A673 (cell line): Measurements from ENCODE around the gene ASB6. TPM values are rescaled to one million over a fixed set of nuclear protein-coding genes. Genes with fewer than 3 reads are reported as not detected.

Experiments used
- BruUV-seq: library from RNA; stranded (reverse); fragments of 400-500 nt; replicated peaks from 2 replicates; lab custom pipeline; 2021; lab: Mats Ljungman, UMichigan
- CTCF ChIA-PET: fragments of 300-600 bp; sonication (Branson Sonifier 250); formaldehyde crosslinking; loops from one replicate; lab custom pipeline; 2022; ENCODE audit warnings: antibody characterized with exemption; lab: Charles Lee
- POLR2A ChIA-PET: fragments of 300-600 bp; sonication (Branson Sonifier 250); formaldehyde crosslinking; loops from one replicate; lab custom pipeline; 2022; ENCODE audit warnings: antibody characterized with exemption; ENCODE audit not compliant: low non-redundant PET; lab: Charles Lee
- DNase-seq: peaks from one replicate; pipeline ENCODE4 v3.0.0-alpha.2; 2015; ENCODE audit warnings: low spot score
- H3K27ac ChIP-seq: fragments of 200-600 bp; sonication (generic); 2 replicates; pipeline ENCODE4 v1.5.1; 2016; ENCODE audit warnings: mixed run types, low read depth, mild to moderate bottlenecking, mixed read lengths, antibody characterized with exemption, low read length; ENCODE audit not compliant: poor library complexity, severe bottlenecking
- H3K27me3 ChIP-seq: fragments of 200-600 bp; sonication (generic); replicated peaks from 2 replicates; pipeline ENCODE4 v1.6.1; 2017; ENCODE audit warnings: mixed run types, low read depth, mild to moderate bottlenecking, mixed read lengths, antibody characterized with exemption, low read length; ENCODE audit not compliant: insufficient read depth, poor library complexity
- H3K36me3 ChIP-seq: fragments of 200-600 bp; sonication (generic); 2 replicates; pipeline ENCODE4 v1.6.1; 2016; ENCODE audit warnings: mixed run types, mild to moderate bottlenecking, mixed read lengths, antibody characterized with exemption, low read length; ENCODE audit not compliant: insufficient read depth, poor library complexity, severe bottlenecking
- H3K4me1 ChIP-seq: fragments of 200-600 bp; sonication (generic); 2 replicates; pipeline ENCODE4 v1.6.1; 2017; ENCODE audit warnings: mixed run types, mild to moderate bottlenecking, mixed read lengths, antibody characterized with exemption, low read length; ENCODE audit not compliant: insufficient read depth, poor library complexity, severe bottlenecking
- H3K4me3 ChIP-seq: fragments of 200-600 bp; sonication (generic); 2 replicates; pipeline ENCODE4 v1.5.1; 2016; ENCODE audit warnings: low read depth, mixed run types, mild to moderate bottlenecking, mixed read lengths, low read length; ENCODE audit not compliant: poor library complexity, severe bottlenecking
- H3K9me3 ChIP-seq: fragments of 200-600 bp; sonication (generic); 2 replicates; pipeline ENCODE4 v1.6.1; 2016; ENCODE audit warnings: mixed run types, low read depth, mild to moderate bottlenecking, mixed read lengths, antibody characterized with exemption, low read length; ENCODE audit not compliant: poor library complexity, severe bottlenecking
- CTCF ChIP-seq: fragments of 300-800, 200-600 bp; sonication (generic); conservative IDR thresholded peaks from 2 replicates; pipeline ENCODE4 v1.5.1; 2017; ENCODE audit warnings: low read depth, mild to moderate bottlenecking, antibody characterized with exemption, low read length, moderate library complexity, mixed read lengths
- EZH2 ChIP-seq: fragments of 200-600 bp; sonication (generic); IDR thresholded peaks from 2 replicates; pipeline ENCODE4 v1.6.1; 2017; ENCODE audit warnings: borderline replicate concordance, low read depth, mild to moderate bottlenecking, mixed read lengths, antibody characterized with exemption, low read length; ENCODE audit not compliant: poor library complexity, severe bottlenecking
- intact Hi-C: fragments of 100-400 bp; cut with micrococcal nuclease; formaldehyde crosslinking; loops from one replicate; pipeline ENCODE4 v1.10.0; 2022; ENCODE audit not compliant: unreplicated experiment
- total RNA-seq: library from RNA; stranded (reverse); gene quantifications from 2 replicates; pipeline ENCODE4 v1.2.3, GENCODE V29; 2021

Gene ASB6
- total RNA-seq, 1 experiment from 2014 or later = 36.5 TPM

DNA sequence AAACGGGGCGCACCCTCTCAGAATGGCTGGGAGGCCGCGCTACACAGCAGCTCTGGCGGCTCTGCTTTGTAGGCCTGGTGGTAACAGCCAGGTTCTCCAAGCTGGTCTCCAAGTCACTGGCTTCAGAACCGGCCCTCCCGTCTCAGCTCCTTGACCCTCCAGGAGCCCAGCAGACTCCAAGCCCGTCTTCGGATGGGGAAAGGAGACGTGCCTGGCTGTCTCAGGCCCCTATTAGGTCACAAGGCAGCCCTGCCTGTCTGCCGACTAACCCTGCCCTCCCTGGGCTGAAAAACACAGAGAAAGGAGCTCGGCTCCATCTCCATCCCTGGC, 2.2 kb downstream of the ASB6 start:
- Histone ChIP-seq H3K27me3 (no peaks in the 10 kb centered on the region), H3K4me3 (peak overlapping the region; percentile 91), H3K27ac (peak overlapping the region; percentile 85), H3K9me3 (no peaks in the 10 kb centered on the region), H3K4me1 (peaks cover 14% of the 10 kb centered on the region), H3K36me3 (peaks cover 40% of the 10 kb centered on the region)
- CTCF ChIA-PET = interaction anchor here (0.6 to 2.1 kb wide), 6 partner anchors 12 to 513 kb away, joined by 3 to 12 read pairs (median 5); no protein-coding TSS in a partner anchor
- BruUV-seq = no TSS peak
- intact Hi-C loops = loop anchor here (1.0 to 5.0 kb wide), 3 partner anchors 88 to 496 kb away; no protein-coding TSS in a partner anchor
- DNase-seq = no peak
- TF ChIP-seq EZH2 = no peak
- no peak for TF ChIP-seq CTCF
- POLR2A ChIA-PET = interaction anchor here (0.6 to 0.7 kb wide), 2 partner anchors 253 to 499 kb away, joined by 4 to 16 read pairs; no protein-coding TSS in a partner anchor

GRCh38 chr9:129639034-129639630, 2.8 kb downstream of the ASB6 start:
- no peak for TF ChIP-seq CTCF
- no peak for TF ChIP-seq EZH2
- Histone ChIP-seq H3K4me1 (peaks cover 14% of the 10 kb centered on the region), H3K4me3 (peak overlapping the region; percentile 91), H3K36me3 (peaks cover 45% of the 10 kb centered on the region), H3K27ac (peak overlapping the region; percentile 85), H3K27me3 (no peaks in the 10 kb centered on the region), H3K9me3 (no peaks in the 10 kb centered on the region)
- intact Hi-C loops = no loop called here
- no peak for DNase-seq
- no TSS peak for BruUV-seq
- ChIA-PET CTCF (interaction anchor here (1.3 to 2.1 kb wide), 3 partner anchors 499 to 512 kb away, joined by 5 to 12 read pairs (median 10); no protein-coding TSS in a partner anchor), POLR2A (no interaction called here)

GRCh38 chr9:129637673-129638439, 4.1 kb downstream of the ASB6 start:
- intact Hi-C loops = no loop called here
- Histone ChIP-seq H3K9me3 (no peaks in the 10 kb centered on the region), H3K27me3 (no peaks in the 10 kb centered on the region), H3K36me3 (peaks cover 56% of the 10 kb centered on the region), H3K4me3 (no peak overlapping the region), H3K27ac (peak overlapping the region; percentile 23), H3K4me1 (peaks cover 14% of the 10 kb centered on the region)
- ChIA-PET CTCF (no interaction called here), POLR2A (no interaction called here)
- TF ChIP-seq CTCF = no peak
- no peak for TF ChIP-seq EZH2
- no peak for DNase-seq
- BruUV-seq = no TSS peak
